Activated naive CD8-positive, alpha-beta T cell (primary cell): ENCODE results near the gene LHX4.

Source experiments
- H3K27ac Mint-ChIP-seq: one replicate; pipeline ENCODE4 v1.8.0; 2021; ENCODE audit warnings: mixed read lengths
- H3K27me3 Mint-ChIP-seq: one replicate; pipeline ENCODE4 v1.8.0; 2021; ENCODE audit warnings: mixed read lengths
- H3K36me3 Mint-ChIP-seq: one replicate; pipeline ENCODE4 v1.8.0; 2021; ENCODE audit warnings: mixed read lengths
- H3K4me1 Mint-ChIP-seq: one replicate; pipeline ENCODE4 v1.8.0; 2021; ENCODE audit warnings: low read depth, mixed read lengths
- H3K4me3 Mint-ChIP-seq: one replicate; pipeline ENCODE4 v1.8.0; 2021; ENCODE audit warnings: mild to moderate bottlenecking, mixed read lengths
- H3K9me3 Mint-ChIP-seq: one replicate; pipeline ENCODE4 v1.8.0; 2021; ENCODE audit warnings: low read depth, mixed read lengths

The LHX4 gene

GRCh38 chr1:180252638-180253536 is 22.8 kb downstream of the LHX4 start:
- Mint-ChIP-seq H3K27ac (no peak overlapping the region), H3K27me3 (peaks cover 37% of the 10 kb centered on the region), H3K36me3 (no peaks in the 10 kb centered on the region), H3K9me3 (no peaks in the 10 kb centered on the region), H3K4me1 (peaks cover 2% of the 10 kb centered on the region), H3K4me3 (no peak overlapping the region)

GRCh38 chr1:180253585-180254495 is 23.8 kb downstream of the LHX4 start:
- Mint-ChIP-seq H3K4me3 (no peak overlapping the region), H3K36me3 (no peaks in the 10 kb centered on the region), H3K27me3 (peaks cover 37% of the 10 kb centered on the region), H3K27ac (no peak overlapping the region), H3K4me1 (peaks cover 2% of the 10 kb centered on the region), H3K9me3 (no peaks in the 10 kb centered on the region)

GRCh38 chr1:180254496-180254819 is 24.4 kb downstream of the LHX4 start:
- Mint-ChIP-seq H3K27me3 (peaks cover 33% of the 10 kb centered on the region), H3K36me3 (no peaks in the 10 kb centered on the region), H3K4me1 (peaks cover 2% of the 10 kb centered on the region), H3K9me3 (no peaks in the 10 kb centered on the region), H3K27ac (no peak overlapping the region), H3K4me3 (no peak overlapping the region)

- Mint-ChIP-seq H3K4me3 (no peak overlapping the region), H3K27me3 (peaks cover 30% of the 10 kb centered on the region), H3K9me3 (no peaks in the 10 kb centered on the region), H3K36me3 (no peaks in the 10 kb centered on the region), H3K27ac (no peak overlapping the region), H3K4me1 (peaks cover 2% of the 10 kb centered on the region)
Measured at GRCh38 chr1:180254854-180255253, 24.8 kb downstream of the LHX4 start.

GRCh38 chr1:180255536-180256340 is 25.7 kb downstream of the LHX4 start:
- Mint-ChIP-seq H3K9me3 (no peaks in the 10 kb centered on the region), H3K27ac (no peak overlapping the region), H3K27me3 (peaks cover 26% of the 10 kb centered on the region), H3K4me1 (peaks cover 2% of the 10 kb centered on the region), H3K36me3 (no peaks in the 10 kb centered on the region), H3K4me3 (no peak overlapping the region)

GRCh38 chr1:180256341-180257027 is 26.4 kb downstream of the LHX4 start:
- no peak overlapping the region for H3K27ac Mint-ChIP-seq
- H3K4me3 Mint-ChIP-seq, result no peak overlapping the region
- H3K36me3 Mint-ChIP-seq, result no peaks in the 10 kb centered on the region
- peaks cover 22% of the 10 kb centered on the region for H3K27me3 Mint-ChIP-seq
- H3K9me3 Mint-ChIP-seq, result no peaks in the 10 kb centered on the region
- peaks cover 2% of the 10 kb centered on the region for H3K4me1 Mint-ChIP-seq

GRCh38 chr1:180257028-180257386 is 26.9 kb downstream of the LHX4 start:
- Mint-ChIP-seq H3K4me3 (no peak overlapping the region), H3K4me1 (peaks cover 2% of the 10 kb centered on the region), H3K27me3 (peaks cover 18% of the 10 kb centered on the region), H3K9me3 (no peaks in the 10 kb centered on the region), H3K27ac (no peak overlapping the region), H3K36me3 (no peaks in the 10 kb centered on the region)

- no peak overlapping the region for H3K4me3 Mint-ChIP-seq
- no peak overlapping the region for H3K27ac Mint-ChIP-seq
- peaks cover under 1% of the 10 kb centered on the region for H3K4me1 Mint-ChIP-seq
- no peaks in the 10 kb centered on the region for H3K36me3 Mint-ChIP-seq
- no peaks in the 10 kb centered on the region for H3K9me3 Mint-ChIP-seq
- H3K27me3 Mint-ChIP-seq, result peaks cover 16% of the 10 kb centered on the region
Measured at GRCh38 chr1:180257486-180257885, 27.4 kb downstream of the LHX4 start.

GRCh38 chr1:180258290-180258689 is 28.2 kb downstream of the LHX4 start:
- no peaks in the 10 kb centered on the region for H3K4me1 Mint-ChIP-seq
- no peaks in the 10 kb centered on the region for H3K9me3 Mint-ChIP-seq
- H3K4me3 Mint-ChIP-seq, result no peak overlapping the region
- no peaks in the 10 kb centered on the region for H3K36me3 Mint-ChIP-seq
- H3K27ac Mint-ChIP-seq, result no peak overlapping the region
- peaks cover 12% of the 10 kb centered on the region for H3K27me3 Mint-ChIP-seq

- H3K9me3 Mint-ChIP-seq, result no peaks in the 10 kb centered on the region
- no peaks in the 10 kb centered on the region for H3K4me1 Mint-ChIP-seq
- no peak overlapping the region for H3K27ac Mint-ChIP-seq
- H3K4me3 Mint-ChIP-seq, result no peak overlapping the region
- H3K27me3 Mint-ChIP-seq, result peaks cover 9% of the 10 kb centered on the region
- H3K36me3 Mint-ChIP-seq, result no peaks in the 10 kb centered on the region
Measured at GRCh38 chr1:180258935-180259334, 28.9 kb downstream of the LHX4 start.

GRCh38 chr1:180259431-180260338 is 29.6 kb downstream of the LHX4 start:
- H3K36me3 Mint-ChIP-seq, result no peaks in the 10 kb centered on the region
- no peaks in the 10 kb centered on the region for H3K4me1 Mint-ChIP-seq
- no peak overlapping the region for H3K4me3 Mint-ChIP-seq
- no peaks in the 10 kb centered on the region for H3K9me3 Mint-ChIP-seq
- no peak overlapping the region for H3K27ac Mint-ChIP-seq
- peaks cover 7% of the 10 kb centered on the region for H3K27me3 Mint-ChIP-seq

GRCh38 chr1:180260541-180260940 is 30.5 kb downstream of the LHX4 start:
- H3K4me1 Mint-ChIP-seq, result no peaks in the 10 kb centered on the region
- no peak overlapping the region for H3K4me3 Mint-ChIP-seq
- H3K27me3 Mint-ChIP-seq, result peaks cover 6% of the 10 kb centered on the region
- no peaks in the 10 kb centered on the region for H3K36me3 Mint-ChIP-seq
- H3K27ac Mint-ChIP-seq, result no peak overlapping the region
- no peaks in the 10 kb centered on the region for H3K9me3 Mint-ChIP-seq

- no peaks in the 10 kb centered on the region for H3K36me3 Mint-ChIP-seq
- no peaks in the 10 kb centered on the region for H3K4me1 Mint-ChIP-seq
- peaks cover 5% of the 10 kb centered on the region for H3K27me3 Mint-ChIP-seq
- H3K4me3 Mint-ChIP-seq, result no peak overlapping the region
- no peaks in the 10 kb centered on the region for H3K9me3 Mint-ChIP-seq
- no peak overlapping the region for H3K27ac Mint-ChIP-seq
Measured at GRCh38 chr1:180261030-180261429, 31.0 kb downstream of the LHX4 start.
